Endometrial microvascular endothelial cells (primary cell): ENCODE measurements around the gene TCERG1L. TPM values are rescaled to one million over a fixed set of nuclear protein-coding genes. Genes with fewer than 3 reads are reported as not detected.

ENCODE experiments used
- in situ Hi-C: cut with HindIII; loops from 2 replicates; pipeline ENCODE4 v1.10.0; 2017; ENCODE audit warnings: low sequenced_read_pairs, low pct_unique_long_range_greater_than_20kb; ENCODE audit errors: inconsistent ontology term
- total RNA-seq: library from RNA; depleted of rRNA; stranded (reverse); fragments of >200 nt; gene quantifications from one replicate; pipeline ENCODE4 v1.2.3, GENCODE V29; 2015; ENCODE audit errors: inconsistent ontology term

TCERG1L gene
- total RNA-seq, 1 donor from 2014 or later: not detected

GRCh38 chr10:131318291-131318690 is 6.8 kb upstream of the TCERG1L start:
- in situ Hi-C loops: no loop called here

GRCh38 chr10:131316321-131317075 is 5.0 kb upstream of the TCERG1L start:
- in situ Hi-C loops: no loop called here

DNA sequence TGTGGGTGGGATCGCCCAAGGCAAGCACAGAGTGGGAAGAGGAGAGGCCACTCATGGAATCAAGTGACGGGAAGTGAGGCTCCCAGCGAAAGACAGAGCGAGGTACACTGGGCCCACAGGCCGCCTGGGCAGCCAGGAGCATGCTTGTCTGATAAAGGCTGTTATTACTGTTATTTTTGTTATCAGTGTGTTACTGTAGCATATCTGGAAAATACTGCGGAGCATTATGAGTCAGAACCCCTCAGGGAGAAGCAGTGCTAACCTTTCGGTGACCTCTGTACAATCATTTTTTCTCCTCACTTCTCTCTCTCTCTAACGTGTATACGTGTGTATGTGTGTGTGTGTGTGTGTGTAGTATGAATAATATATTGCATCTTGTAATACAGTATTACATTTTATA is 3.8 kb upstream of the TCERG1L start:
- in situ Hi-C loops: no loop called here

- in situ Hi-C loops: no loop called here
Observed at GRCh38 chr10:131314799-131315198, 3.3 kb upstream of the TCERG1L start.

DNA sequence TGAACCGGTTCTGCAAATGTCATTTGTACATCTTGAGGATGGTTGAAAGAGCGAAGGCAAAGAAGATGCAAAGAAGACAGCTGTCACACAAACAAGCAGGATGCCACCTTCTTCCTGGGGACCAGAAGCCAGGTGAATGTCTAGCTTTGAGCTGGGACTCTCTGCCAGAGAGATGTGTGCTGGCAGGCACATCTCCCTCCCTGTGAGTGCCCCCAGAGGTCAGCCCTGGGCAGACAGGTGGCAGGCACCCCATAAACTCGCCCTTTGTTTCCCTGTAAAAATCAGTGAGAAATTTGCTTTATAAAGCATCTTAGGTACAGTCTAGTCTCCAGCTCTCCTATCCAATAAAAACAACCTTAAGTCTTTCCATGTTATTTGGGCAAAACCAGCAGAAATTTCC is 2.6 kb upstream of the TCERG1L start:
- in situ Hi-C loops: no loop called here

DNA sequence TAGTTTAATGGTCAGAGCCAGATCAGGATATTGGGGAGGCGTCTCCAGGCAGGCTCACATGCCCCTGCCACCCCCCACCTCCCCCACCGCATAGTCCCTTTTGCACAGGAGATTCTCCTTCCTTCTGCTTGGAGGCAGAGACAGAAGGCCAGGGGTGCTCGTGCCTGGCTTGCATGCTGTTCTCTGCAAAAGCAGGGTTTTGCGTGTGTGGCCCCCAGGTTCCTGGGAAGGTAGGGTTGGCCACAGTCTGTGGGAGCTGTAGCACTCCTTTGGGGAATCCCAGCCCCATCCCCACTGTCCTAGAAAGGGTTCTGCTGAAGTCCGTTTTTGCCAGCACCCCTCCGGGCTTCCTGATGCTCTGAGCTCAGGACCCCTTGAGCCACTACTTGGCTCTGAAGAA is 1.9 kb upstream of the TCERG1L start:
- in situ Hi-C loops: no loop called here

- in situ Hi-C loops: no loop called here
Observed at GRCh38 chr10:131312478-131312836, 936 bp upstream of the TCERG1L start.

- in situ Hi-C loops: no loop called here
Observed at GRCh38 chr10:131311402-131311660, 190 bp downstream of the TCERG1L start.

DNA sequence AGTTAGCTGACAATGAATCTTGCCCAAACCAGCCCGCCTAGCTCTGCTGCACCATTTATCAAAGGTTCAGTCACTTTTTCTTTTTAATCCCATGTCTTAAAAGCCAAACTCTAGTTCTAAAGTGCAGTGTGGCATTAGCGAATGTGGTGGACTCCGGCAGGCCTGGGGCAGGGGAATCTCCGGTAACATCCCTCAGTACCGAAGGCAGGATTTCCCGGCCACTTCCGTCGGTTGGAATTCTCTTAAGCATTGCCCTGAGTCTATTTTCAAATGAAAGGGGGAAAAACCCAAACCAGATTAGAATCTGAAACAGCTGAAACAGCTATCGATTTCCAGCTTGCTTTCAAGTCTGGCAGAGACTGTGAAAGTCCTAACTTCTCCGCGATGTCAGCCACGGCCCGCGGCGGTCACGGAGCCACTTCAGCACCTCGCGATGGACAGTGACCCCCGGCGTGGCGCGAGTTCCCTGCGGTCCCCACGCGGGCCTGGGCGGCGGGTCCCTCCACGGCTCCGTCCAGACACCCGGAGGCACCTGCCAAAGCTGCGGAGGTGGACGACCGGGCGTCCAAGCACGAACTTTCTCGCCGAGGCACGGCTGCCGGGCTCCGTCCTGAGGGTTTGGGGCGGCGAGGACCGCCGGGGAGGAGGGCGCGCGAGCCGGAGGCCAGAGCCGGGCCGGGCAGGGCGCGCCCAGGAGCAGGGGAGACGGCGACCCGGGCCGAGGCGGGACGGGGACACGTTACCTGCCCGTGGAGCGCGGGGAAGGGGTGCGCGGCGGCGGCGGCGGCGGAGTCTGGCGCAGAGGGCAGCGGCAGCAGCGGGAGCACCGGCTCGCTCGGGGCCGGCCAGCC is 745 bp downstream of the TCERG1L start:
- in situ Hi-C loops: no loop called here

- in situ Hi-C loops: no loop called here
Observed at GRCh38 chr10:131310142-131310541, 1.4 kb downstream of the TCERG1L start.

- in situ Hi-C loops: no loop called here
Observed at GRCh38 chr10:131300508-131300907, 11.0 kb downstream of the TCERG1L start.

GRCh38 chr10:131290781-131291180 is 20.7 kb downstream of the TCERG1L start:
- in situ Hi-C loops: no loop called here

DNA sequence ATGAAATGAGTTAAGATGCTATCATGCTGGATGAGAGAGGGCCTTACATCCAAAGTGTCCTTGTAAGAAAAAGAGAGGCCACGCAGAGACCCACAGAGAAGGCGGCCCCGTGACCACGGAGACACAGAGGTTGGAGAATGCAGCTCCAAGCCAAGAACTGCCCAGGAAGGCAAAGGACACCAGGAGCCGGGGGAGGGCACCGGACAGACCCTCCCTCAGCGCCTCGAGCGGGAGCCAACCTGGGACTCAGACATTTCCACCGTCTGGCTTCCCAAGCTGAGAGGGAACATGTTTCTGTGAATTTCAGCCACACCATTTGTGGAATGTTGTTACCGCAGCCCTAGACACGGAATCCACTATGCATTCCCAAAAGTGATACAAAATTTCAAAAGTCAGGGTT is 22.9 kb downstream of the TCERG1L start:
- in situ Hi-C loops: no loop called here

- in situ Hi-C loops: no loop called here
Observed at GRCh38 chr10:131282961-131283360, 28.6 kb downstream of the TCERG1L start.

DNA sequence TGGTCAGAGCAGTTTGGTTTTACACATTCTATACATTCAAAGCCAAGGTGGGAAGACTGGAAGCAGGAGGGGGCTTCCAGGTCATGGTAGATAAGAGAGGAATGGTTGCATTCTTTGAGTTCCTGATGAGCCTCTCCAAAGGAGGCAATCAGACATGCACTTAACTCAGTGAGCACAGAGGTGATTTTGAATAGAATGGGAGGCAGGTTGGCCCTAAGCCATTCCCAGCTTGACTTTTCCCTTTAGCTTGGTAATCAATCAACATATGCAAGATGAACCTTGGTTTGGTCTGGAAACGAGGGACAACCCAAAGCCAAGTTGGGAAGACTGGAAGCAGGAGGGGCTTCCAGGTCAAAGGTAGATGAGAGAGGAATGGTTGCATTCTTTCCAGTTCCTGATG is 31.4 kb downstream of the TCERG1L start:
- in situ Hi-C loops: no loop called here

DNA sequence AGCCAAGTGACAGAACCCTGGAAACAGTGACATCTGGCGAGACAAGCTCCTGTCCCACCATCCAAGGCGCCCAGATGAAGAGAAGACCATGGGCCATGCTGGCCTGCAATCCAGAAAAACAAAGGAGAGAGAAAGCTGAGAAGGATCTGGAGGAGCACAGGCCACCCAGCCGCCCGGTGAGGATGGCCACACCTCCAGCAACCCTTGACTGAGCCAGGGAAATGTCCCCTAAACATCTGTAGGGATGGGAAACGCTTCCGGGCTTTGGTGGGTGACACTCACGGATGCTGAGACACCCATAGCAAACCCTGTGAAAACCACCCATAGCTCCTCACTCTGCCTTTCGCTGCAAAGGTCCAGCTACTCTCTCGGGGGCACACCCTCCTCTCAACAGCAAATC is 32.0 kb downstream of the TCERG1L start:
- in situ Hi-C loops: no loop called here

GRCh38 chr10:131277969-131278368 is 33.6 kb downstream of the TCERG1L start:
- in situ Hi-C loops: no loop called here

GRCh38 chr10:131277278-131277677 is 34.2 kb downstream of the TCERG1L start:
- in situ Hi-C loops: no loop called here

- in situ Hi-C loops: no loop called here
Observed at GRCh38 chr10:131275691-131276090, 35.8 kb downstream of the TCERG1L start.

GRCh38 chr10:131274883-131275282 is 36.6 kb downstream of the TCERG1L start:
- in situ Hi-C loops: no loop called here
